Stimulated activated CD8-positive, alpha-beta memory T cell treated with anti-CD3 and anti-CD28 coated beads, Interleukin-7, amount 100 ng/mL, for 48 hours (primary cell): ENCODE measurements around the gene FAAH2.
"Not testable (repeated sequence)": the region's sequence is repeated elsewhere in the genome, so short reads cannot be mapped to it uniquely, and the experiment has no call there.

ENCODE experiments used
- DNase-seq, 2 donors: peaks; one replicate each; pipeline ENCODE4 v3.0.0-alpha.2; 2020; ENCODE audit warnings: low read depth in 1 of 2; ENCODE audit errors: extremely low read depth in 1 of 2

Gene FAAH2

DNA sequence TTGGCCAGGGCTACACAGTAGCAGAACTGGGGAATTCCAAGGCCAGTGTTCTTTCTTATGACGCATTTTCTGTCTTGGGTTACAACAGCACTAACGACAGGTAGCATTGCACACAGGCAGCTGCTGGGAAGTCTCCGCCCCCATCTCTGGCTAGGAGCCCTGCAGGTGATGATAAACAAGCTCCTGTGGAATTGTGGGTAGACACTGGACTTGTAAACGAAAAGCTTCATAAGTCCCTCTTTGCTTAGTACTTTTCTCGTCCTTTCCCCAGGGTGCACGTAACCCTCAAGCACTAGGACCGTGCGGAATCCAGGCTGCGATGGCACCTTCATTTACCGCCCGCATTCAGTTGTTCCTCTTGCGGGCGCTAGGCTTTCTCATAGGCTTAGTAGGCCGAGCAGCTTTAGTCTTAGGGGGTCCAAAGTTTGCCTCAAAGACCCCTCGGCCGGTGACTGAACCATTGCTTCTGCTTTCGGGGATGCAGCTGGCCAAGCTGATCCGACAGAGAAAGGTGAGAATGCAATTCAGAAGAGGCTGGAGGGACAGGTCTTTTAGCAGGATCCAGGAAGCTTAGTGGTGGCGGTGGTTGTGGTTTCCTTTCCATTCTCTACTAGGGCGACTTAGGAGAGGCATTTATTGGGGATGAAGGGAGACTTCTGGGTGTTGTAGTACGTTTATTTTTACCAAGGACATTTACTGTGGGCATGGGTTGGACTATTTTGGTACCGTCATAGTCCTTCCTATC lies at the start of gene FAAH2:
TSS of gene FAAH2 (plus strand) at position 200 of the 745 bp plus-strand sequence. CDS start at position 320, 120 bp downstream.
- DNase-seq = peak; percentile 4 to 43

GRCh38 chrX:57241967-57242366 lies 44.5 kb upstream of the FAAH2 start:
- no peak for DNase-seq

GRCh38 chrX:57251965-57252364 lies 34.5 kb upstream of the FAAH2 start:
- DNase-seq = no peak

DNA sequence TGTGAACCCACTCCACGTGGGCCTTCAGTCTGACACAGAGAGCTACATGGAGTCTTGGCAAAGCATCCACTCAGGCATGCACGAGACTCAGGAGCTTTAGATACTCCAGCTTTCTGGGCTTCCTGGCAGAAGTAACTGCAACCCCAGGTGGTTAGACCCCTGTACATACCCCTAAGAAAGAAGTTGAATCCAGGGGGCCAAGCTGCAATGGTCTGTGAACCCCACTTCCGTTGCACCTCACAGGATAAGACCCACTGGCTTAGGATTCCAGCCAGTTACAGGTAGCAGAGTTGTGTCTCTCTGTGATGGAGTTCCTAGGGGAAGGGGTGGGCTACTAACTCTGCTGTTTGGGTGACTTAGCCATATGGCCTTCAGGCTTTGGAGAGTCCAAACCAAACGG lies 21.4 kb upstream of the FAAH2 start:
- DNase-seq = no peak

GRCh38 chrX:57266275-57266674 lies 20.2 kb upstream of the FAAH2 start:
- no peak for DNase-seq

GRCh38 chrX:57266871-57267270 lies 19.6 kb upstream of the FAAH2 start:
- DNase-seq = no peak

DNA sequence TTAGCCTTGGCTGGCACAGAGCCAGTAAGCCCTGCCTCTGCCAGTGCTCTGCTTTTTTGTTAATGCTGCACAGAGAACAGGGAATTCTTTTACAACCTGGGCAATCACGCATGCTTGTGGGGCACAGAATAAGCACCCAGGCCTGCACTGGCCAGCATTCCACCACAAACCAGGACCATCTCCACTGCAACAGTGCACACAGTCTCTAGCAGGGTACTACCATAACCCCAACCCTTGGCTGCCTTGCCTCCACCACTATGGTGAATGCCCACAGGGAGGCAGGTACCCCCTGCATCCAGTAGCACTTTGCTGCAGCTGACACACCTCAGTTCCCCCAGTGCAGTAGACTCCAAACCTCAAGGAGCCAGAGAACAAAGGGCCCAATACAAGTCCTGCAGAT lies 19.2 kb upstream of the FAAH2 start:
- no peak for DNase-seq

GRCh38 chrX:57270980-57271379 lies 15.5 kb upstream of the FAAH2 start:
- no peak for DNase-seq

DNA sequence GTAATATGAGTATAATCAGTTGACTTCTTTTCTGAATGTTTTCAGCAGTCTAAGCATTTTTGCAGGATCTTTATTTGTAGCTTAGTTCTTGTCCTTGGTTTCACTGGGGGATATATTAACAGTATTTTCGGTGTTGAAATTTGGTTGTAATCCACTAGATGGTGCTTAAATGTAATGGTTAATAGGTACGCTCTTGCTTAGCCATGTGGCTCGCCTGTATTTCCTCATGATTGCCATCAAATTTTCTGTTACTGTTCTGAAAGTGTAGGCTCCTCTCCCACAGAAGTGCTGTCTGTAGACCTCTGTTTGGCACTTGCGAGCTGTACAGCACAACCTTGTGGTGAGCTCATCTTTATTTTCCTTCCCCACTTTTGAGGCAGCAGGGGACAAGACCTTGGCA lies 3.9 kb upstream of the FAAH2 start:
- DNase-seq = no peak

- no peak for DNase-seq
These were observed 1.5 kb upstream of the FAAH2 start for GRCh38 chrX:57285001-57285400.

GRCh38 chrX:57289089-57289488 lies 2.6 kb downstream of the FAAH2 start:
- no peak for DNase-seq

DNA sequence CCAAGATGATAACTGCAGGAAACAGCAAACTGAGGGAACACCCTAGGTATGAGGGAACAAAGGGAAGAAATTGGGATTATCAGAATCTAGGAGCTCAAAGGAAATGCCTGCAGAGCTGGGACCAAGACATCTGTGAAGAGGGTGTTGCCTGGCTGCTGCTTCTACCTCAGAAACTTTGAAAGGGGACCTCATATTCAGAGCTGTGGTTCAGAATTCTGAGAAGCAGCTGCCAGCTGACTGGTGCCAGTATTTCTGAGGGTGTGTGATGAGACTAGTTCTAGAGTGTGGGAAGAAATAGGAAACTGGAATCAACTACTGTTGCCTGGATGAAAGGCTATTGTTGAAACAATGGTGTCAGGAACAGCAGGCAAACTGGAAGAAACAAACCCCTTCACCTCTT lies 8.5 kb downstream of the FAAH2 start:
- no peak for DNase-seq

GRCh38 chrX:57295679-57296078 lies 9.2 kb downstream of the FAAH2 start:
- not testable (repeated sequence) for DNase-seq

DNA sequence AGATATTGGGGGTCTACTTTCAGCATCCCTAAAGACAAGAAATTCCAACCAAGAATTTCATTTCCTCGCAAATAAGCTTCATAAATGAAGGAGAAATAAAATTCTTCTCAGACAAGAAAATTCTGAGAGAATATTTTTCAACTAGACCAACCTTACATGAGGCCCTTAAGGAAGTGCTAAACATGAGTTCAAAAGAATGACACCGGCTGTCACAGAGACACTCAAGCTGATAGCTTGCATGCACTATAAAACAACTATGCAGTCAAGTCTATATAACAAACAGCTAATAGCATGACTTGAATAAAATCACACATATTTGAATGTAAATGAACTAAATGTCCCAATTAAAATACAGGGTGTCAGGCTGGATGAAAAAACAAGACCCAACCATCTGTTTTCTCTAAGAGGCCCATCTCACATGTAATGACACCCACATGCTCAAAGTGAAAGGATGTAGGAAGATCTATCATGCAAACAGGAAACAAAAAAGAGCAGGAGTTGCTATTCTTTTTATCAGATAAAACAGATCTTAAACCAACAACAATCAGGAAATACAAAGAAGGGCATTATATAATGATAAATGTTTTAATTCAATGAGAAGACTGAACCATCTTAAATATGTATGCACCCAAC lies 27.2 kb downstream of the FAAH2 start:
- no peak for DNase-seq

- no peak for DNase-seq
These were observed 42.5 kb downstream of the FAAH2 start for GRCh38 chrX:57329008-57329407.

DNA sequence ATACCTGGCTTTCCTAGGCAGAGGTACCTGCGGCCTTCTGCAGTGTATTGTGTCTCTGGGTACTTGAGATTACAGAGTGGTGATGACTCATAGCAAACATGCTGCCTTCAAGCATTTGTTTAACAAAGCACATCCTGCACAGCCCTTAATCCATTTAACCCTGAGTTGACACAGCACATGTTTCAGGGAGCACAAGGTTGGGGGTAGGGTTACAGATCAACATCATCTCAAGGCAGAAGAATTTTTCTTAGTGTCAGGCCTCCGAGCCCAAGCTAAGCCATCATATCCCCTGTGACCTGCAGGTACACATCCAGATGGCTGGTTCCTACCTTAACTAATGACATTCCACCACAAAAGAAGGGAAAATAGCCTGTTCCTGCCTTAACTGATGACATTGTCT lies 49.3 kb downstream of the FAAH2 start:
- DNase-seq = not testable (repeated sequence)

DNA sequence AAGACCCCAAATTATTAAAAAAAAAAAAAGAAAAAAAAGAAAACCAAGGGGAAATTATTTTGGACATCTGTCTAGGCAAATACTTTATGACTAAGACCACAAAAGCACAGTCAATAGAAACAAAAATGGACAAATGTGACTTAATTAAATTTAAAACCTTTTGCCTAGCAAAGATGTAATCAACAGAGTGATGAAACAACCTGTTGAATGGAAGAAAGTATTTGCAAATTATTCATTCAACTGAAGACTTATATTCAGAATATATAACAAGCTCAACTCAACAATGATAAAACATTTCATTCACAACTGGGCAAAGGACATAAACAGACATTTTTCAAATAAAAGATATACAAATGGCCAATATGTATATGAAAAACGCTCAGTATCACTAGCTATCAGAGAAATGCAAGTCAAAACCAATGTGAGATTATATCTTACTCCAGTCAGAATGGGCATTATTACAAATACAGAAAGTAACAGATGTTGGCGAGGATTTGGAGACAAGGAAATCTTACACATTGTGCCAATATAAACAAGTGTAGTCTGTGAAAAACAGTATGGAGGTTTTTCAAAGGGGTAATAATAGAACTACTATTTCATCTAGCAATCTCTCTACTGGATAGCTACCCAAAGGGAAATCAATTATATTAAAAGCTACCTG lies 67.1 kb downstream of the FAAH2 start:
- DNase-seq = no peak

DNA sequence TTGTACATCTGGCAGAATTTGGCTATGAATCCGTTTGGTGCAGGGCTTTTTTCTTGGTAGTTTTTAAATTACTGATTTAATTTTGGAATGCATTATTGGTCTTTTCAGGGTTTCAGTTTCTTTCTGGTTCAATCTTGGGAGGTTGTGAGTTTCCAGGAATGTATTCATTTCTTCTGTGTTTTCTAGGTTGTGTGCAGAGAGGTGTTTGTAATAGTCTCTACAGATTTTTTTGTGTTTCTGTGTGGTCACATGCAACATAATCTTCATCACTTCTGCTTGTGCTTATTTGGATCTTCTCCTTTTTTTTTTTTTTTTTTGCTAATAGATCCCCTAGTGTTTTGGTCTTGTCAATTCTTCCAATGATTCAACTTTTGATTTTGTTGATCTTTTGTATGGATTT lies 77.6 kb downstream of the FAAH2 start:
- DNase-seq = no peak

DNA sequence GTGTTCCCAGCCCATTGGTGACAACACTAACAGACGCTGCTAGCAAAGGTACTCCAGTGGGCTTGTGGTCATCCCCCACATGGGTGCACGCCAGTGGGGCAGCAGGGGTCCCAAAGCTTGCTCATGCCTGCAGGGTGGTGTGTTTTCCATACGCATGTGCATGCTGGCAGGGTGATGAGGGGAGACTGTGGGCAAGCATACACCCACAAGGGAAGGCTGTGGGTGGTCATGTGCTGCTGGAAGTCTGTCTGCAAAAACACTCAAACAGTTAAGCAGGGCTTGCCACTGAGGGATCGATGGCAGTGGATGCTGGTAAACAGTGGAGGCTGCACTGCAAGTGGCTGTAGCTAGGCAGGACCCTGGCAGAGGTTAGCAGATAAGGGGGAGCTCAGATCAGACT lies 79.9 kb downstream of the FAAH2 start:
- DNase-seq = no peak

DNA sequence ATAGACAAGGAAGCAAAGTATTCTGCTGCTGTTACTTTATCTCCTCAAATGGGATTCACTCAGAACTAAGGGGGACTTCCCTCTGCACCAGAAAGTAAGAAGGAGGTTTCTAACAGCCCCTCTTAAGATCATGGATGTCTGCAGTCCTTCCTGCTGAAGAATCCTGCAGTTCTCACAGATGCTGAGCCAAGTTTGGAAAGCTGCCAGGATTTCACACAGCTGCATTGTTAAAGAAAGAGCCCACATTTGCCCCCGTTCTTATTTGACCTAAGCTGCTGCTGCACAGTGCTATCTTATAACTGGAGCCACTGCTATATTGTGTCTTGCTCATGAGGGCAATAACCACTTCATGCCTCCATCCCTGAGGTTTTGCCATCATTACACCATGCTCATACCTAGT lies 81.1 kb downstream of the FAAH2 start:
- no peak for DNase-seq

DNA sequence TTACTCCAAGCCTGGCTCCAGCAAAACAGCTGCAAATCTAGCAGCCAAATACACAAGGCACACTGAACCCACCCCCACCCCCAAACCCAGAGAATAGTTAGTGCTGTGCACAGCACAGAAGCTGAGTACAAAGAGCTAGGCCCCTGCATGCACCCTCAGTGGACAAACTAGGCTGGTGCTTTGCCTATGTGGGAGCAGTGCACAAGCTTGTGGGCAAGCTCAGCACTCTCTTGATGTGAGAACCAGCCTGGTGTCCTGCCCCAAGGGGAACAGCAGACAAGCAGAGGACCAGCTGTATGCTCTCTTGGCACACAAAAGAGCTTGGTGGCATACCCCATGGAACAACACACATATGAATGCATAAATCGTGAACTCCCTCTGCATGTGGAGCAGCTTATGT lies 81.7 kb downstream of the FAAH2 start:
- no peak for DNase-seq

GRCh38 chrX:57379296-57379695 lies 92.8 kb downstream of the FAAH2 start:
- DNase-seq = no peak
